Liver (tissue), 3 donors: Measurements from ENCODE around the gene LGR4.

Experiments
- CTCF ChIP-seq: fragments of 150-350 bp; IDR thresholded peaks from 2 replicates; pipeline ENCODE4 v1.5.1; 2017; ENCODE audit warnings: improper control_type of control experiment, low read depth, low read length; ENCODE audit not compliant: missing input control
- FOXA1 ChIP-seq: IDR thresholded peaks from 2 replicates; pipeline ENCODE4 v1.6.1; 2016; ENCODE audit warnings: antibody characterized with exemption
- RAD21 ChIP-seq, 2 donors: IDR thresholded peaks; 2 replicates each; pipeline ENCODE4 v1.6.1; 2016; ENCODE audit warnings: antibody characterized with exemption in 2 of 2, mild to moderate bottlenecking in 2 of 2
- REST ChIP-seq: IDR thresholded peaks from 2 replicates; pipeline ENCODE4 v1.6.1; 2016; ENCODE audit warnings: antibody characterized with exemption, mild to moderate bottlenecking
- SP1 ChIP-seq: IDR thresholded peaks from 2 replicates; pipeline ENCODE4 v1.6.1; 2018; ENCODE audit warnings: antibody characterized with exemption, mild to moderate bottlenecking
- TAF1 ChIP-seq: conservative IDR thresholded peaks from 2 replicates; pipeline ENCODE4 v1.6.1; 2016; ENCODE audit warnings: antibody characterized with exemption, mild to moderate bottlenecking
- donor health status: healthy.
- donor health status: healthy.

GRCh38 chr11:27354359-27354965, 118.1 kb downstream of the LGR4 start:
- TF ChIP-seq FOXA1, result no peak
- TF ChIP-seq CTCF, result no peak
- no peak for TF ChIP-seq SP1
- TF ChIP-seq REST, result no peak
- no peak for TF ChIP-seq TAF1
- no peak for TF ChIP-seq RAD21 (IDR thresholded peaks at IDR 0.05)
